GM19099 (cell line): ENCODE measurements around the gene CLC.

Experiments
- POLR2A ChIP-seq: IDR thresholded peaks from 3 replicates; pipeline ENCODE4 v1.6.1; 2011; ENCODE audit warnings: low read depth; ENCODE audit not compliant: insufficient read length; ENCODE audit errors: extremely low read depth

The CLC gene

GRCh38 chr19:39737891-39738290, at the start of gene CLC:
Gene CLC (minus strand): TSS chr19:39738029. CDS start chr19:39737952, 77 bp downstream.
- TF ChIP-seq POLR2A = no peak

GRCh38 chr19:39780894-39781293, 43.1 kb upstream of the CLC start:
- no peak for TF ChIP-seq POLR2A

GRCh38 chr19:39778763-39779162, 40.9 kb upstream of the CLC start, which contains the start of gene LEUTX:
Gene LEUTX (plus strand): TSS chr19:39778854. CDS start chr19:39778921, 67 bp downstream.
- no peak for TF ChIP-seq POLR2A

GRCh38 chr19:39768786-39769185, 31.0 kb upstream of the CLC start:
- no peak for TF ChIP-seq POLR2A

- TF ChIP-seq POLR2A = no peak
Measured at GRCh38 chr19:39768334-39768733, 30.5 kb upstream of the CLC start.

GRCh38 chr19:39765091-39766076, 27.6 kb upstream of the CLC start:
- TF ChIP-seq POLR2A = no peak

- TF ChIP-seq POLR2A = no peak
Measured at GRCh38 chr19:39759457-39760184, 21.8 kb upstream of the CLC start.

- no peak for TF ChIP-seq POLR2A
Measured at GRCh38 chr19:39754971-39755370, 17.1 kb upstream of the CLC start.

- TF ChIP-seq POLR2A = no peak
Measured at GRCh38 chr19:39754544-39754943, 16.7 kb upstream of the CLC start.

GRCh38 chr19:39752795-39753194, 15.0 kb upstream of the CLC start:
- TF ChIP-seq POLR2A = no peak

GRCh38 chr19:39752390-39752789, 14.6 kb upstream of the CLC start:
- TF ChIP-seq POLR2A = no peak

- TF ChIP-seq POLR2A = no peak
Measured at GRCh38 chr19:39749981-39750380, 12.2 kb upstream of the CLC start.

- TF ChIP-seq POLR2A = no peak
Measured at GRCh38 chr19:39746836-39747529, 9.2 kb upstream of the CLC start.

- TF ChIP-seq POLR2A = no peak
Measured at GRCh38 chr19:39745643-39746042, 7.8 kb upstream of the CLC start.

- TF ChIP-seq POLR2A = no peak
Measured at GRCh38 chr19:39740395-39740794, 2.6 kb upstream of the CLC start.
